Measurements from ENCODE around the gene ARID3C.

ARID3C gene

DNA sequence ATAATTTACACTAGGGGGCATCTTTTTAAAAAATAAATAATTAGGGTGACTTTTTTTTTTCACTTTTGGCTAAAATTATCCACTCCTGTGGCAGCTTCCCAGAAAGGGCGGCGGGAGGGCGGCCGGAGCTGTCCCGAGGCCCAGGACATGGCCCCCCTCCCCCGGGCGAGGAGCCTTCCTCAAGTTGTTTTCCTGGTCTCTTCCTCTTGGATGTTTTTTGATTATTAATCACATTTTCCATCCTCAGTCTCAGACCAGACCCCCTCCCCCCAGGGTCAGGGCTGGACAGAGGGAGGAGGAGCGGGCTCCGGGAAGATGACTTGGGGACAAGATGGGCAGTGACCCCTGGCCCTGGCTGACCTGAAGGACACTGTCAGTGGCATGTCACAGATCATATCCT is 34.7 kb downstream of the ARID3C start:
- no peak for DNase-seq (ENCODE audit: low spot score)

- peak; percentile 38 for DNase-seq (ENCODE audit: low spot score)
Observed at GRCh38 chr9:34592895-34593601, 35.8 kb downstream of the ARID3C start.

DNA sequence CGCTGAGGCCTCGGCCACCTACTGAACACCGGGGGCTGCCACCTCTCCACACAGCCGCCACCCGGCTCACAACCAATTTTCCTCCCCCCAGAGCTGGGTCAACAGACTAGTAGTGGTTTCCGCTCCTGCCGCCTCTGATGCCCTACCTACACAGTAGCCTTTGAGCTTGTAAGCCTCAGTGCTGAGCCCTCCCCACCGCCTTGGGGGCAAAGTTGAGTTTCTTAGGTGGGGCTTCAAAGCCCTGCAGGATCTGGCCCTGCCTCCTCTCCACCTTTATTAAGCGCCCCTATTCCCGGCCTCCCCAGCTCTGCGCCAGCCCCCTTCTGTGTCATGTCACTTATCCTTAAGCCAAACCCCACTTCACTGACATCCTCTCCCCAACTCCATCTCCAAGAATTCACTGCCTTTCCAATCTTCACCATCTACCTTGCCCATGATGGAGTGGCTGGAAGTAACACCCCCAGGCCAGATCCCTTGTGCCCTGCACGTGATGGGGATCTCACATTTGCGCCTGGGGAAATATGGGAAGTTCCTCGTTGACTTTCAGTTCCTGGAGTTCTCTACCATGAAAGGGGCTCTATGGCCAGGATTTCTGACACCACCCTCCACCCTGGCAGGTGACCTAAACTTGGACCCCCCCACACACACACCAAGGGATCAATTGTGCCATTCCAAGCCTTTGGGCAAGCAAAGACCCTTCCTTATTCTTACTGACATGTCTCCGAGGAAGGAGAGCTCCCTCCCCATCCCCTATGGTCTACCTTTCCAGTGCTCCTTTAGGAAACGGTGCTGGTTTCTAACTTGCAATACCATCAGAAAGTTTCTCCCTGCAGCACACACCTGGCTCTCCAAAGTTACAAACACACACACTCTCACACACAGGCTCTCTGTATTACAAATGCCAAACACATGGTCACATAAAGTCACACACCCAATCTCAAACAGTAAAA is 36.7 kb downstream of the ARID3C start:
- DNase-seq (ENCODE audit: low spot score): no peak

GRCh38 chr9:34591248-34591916 is 37.5 kb downstream of the ARID3C start:
- peak; percentile 92 for DNase-seq (ENCODE audit: low spot score)

DNA sequence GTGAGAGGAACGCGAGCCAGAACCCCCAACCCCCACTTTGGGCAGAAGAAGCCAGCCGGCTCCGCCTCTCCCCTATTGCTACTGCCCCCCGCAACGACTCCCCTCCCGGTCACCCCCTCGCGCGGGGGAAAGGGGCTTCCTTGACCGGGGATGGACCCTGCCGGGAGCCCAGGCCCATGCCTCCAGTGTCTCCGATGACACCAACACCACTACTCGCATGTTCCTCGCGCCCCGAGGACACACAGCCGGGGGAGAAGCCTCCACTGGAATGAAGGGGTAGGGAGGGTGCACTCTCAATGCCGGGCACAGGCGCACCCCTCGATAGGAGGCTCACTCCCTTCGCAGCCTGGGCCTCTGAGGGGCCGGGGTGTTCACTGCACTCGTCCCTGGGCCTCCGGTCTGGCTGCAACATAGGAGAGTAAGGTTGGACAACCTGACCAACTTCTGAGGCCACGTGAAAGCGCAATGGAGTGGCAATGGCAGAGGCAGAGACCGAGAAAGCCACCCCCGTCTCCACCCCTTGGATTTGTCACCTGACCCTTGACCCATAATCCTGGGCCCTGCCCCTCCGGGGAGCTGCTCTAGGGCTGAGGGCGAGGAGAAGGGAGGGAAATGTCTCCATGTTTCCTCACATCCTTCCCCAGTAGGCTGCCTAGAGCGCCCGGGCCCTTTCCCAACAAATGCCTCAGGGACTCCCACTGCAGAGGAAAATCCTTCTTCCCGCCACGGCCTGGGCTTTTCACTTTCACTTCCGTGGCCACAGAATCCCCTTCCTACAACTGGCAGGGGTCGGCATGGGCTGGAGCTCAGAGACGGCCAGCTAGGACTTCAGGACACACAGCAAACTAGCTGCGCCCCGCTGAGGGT is 38.3 kb downstream of the ARID3C start:
- DNase-seq (ENCODE audit: low spot score): no peak

- no peak for DNase-seq (ENCODE audit: low spot score)
Observed at GRCh38 chr9:34589636-34590380, 39.1 kb downstream of the ARID3C start, which contains the start of gene CNTFR. CNTFR (minus strand) TSS chr9:34589724; CDS start chr9:34568981, 20,743 bp downstream.

DNA sequence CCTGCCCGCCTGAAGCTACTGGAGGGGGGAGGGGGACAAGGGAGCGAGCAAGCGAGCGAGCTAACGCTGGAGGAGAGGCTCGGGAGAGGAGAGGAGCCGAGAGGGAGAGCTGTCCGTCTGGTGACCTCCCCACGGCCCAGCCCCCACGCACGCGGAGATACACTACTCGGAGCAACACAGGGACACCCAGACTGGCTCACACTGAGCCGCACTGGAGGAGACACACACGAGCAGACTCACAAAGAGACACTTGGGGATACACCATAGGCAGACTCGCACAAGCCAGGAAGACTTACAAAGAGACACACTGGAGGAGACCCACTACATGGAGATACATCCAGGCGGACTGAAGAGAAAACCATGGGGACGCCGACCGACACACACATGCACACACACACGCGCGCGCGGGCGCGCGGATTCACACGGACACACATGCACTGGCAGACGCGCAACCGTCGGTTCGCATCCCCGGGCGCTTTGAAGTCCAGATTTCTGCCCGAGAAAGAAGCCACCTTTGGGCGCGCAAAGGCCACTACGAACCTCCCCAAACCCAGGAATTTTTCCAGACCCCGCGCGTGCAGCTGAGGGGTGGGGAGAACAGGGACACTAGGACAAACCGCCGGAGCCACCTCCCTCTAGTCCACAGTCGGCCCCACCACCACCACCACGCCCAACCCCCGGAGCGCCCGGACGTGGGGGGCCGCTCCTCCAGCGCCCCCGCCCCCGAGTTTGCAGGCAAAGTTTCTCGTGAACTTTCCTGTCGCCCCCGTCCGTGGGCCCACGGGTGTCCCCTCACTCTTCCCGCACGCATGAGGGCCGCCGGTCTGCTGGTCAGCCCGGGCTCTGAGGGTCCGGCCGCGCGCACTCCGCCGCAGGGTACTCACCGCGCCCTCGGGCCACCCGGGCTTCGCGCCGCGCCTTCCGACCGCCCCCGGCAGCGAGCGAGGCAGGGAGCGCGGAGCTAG is 39.9 kb downstream of the ARID3C start:
- DNase-seq (ENCODE audit: low spot score): no peak

DNA sequence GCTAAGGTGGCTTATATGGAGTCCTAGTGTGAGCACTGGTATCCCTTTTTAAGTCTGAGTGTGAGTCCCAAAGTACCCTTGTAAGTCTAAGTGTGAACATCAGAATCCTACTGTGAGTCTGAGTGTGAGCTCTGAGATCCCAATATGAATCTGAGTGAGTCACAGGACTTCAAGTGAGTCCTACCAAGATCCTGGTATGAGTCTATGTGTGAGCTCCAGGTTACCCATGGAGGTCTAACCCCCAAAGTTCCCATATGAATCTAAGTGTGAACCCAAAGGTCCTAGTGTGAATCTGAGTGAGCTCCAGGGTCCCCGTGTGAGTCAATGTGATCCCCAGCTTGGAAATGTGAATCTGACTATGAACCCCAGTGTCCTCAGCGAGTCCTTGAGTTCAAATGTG is 41.6 kb downstream of the ARID3C start:
- DNase-seq (ENCODE audit: low spot score): no peak

DNA sequence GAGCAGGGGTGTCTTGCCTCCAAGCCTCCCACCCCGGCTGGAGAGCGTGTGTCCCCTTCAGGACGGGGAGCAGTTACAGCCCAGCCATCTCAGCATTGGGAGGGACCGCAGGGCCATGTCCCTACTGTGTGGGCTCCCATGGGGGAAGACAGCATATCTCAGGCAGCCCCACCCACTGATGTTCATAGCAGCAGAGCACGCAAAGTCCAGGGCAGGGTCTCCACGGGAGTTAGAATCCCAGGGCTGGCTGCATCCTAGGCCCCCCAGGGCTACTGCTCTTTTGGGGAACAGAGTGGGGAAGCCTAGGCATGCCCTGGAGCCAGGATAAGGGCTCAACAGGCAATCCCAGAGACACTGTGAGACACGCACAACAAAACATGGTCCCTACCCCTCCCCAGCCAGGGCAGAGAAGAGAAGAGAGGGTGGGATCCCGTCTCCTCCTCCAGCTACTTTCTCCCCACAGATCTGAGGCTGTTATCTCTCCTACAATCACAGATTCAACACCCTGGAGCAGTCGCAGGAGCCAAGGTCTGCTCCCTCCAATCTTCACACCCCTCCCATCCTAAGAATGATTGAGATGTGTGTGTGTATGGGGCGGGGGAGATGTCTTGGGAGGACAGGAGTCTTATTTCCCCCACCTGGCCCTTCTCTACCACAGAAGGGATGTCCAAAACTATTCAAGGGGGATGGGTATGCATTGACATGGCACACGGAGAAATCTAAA is 42.8 kb downstream of the ARID3C start:
- no peak for DNase-seq (ENCODE audit: low spot score)

- DNase-seq (ENCODE audit: low spot score): no peak
Observed at GRCh38 chr9:34584970-34585369, 43.9 kb downstream of the ARID3C start.

DNA sequence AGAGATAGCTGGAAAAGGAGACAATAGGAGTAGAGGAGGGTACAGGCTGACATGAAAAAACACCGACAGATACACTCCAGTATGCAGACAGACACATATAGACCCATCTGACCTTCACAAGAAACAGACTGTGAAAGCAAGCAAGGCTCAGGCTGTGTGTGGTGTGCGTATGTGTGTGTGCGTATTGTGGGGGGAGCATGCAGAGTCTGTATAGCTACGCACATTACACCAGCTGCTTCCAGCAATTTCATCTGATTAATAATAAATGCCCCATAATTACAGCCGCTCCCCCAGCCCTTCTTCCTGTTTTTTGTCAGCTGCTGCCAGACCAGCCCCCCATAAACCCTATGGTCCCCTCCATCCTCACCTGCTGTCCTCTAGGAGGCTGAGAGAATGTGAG is 46.1 kb downstream of the ARID3C start:
- no peak for DNase-seq (ENCODE audit: low spot score)

- no peak for DNase-seq (ENCODE audit: low spot score)
Observed at GRCh38 chr9:34581318-34581717, 47.5 kb downstream of the ARID3C start.

- DNase-seq (ENCODE audit: low spot score): no peak
Observed at GRCh38 chr9:34580358-34580757, 48.5 kb downstream of the ARID3C start.

DNA sequence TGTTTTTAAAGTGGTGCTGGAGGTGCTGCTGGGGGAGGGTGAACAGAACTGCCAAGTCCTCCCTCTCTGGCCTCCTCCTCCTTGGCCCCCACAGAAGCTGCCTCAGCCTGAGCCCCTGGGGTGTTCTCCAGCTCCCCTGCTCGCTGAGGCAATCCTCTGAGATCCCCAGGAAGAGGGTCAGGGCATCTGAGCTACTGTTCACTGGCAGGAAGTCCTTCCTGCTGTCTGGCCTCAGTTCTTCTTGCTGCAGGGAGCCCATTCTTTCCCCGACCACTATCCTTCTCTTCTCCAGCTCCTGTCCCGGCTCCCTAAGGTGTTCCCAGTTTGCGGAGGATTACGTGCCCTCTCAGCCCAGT is 49.1 kb downstream of the ARID3C start:
- no peak for DNase-seq (ENCODE audit: low spot score)

- DNase-seq (ENCODE audit: low spot score): no peak
Observed at GRCh38 chr9:34579104-34579807, 49.6 kb downstream of the ARID3C start.

- peak; percentile 56 for DNase-seq (ENCODE audit: low spot score)
Observed at GRCh38 chr9:34578241-34579103, 50.4 kb downstream of the ARID3C start.

All from AG08395 (cell line).